Measurements from ENCODE around the gene SAMD15.
A peak's percentile ranks its signal among the peaks of the same experiment; 100 is the strongest.
"Not testable (repeated sequence)": the region's sequence is repeated elsewhere in the genome, so short reads cannot be mapped to it uniquely, and the experiment has no call there.

SAMD15 gene

GRCh38 chr14:77375973-77376770, 1.0 kb upstream of the SAMD15 start:
- DNase-seq (ENCODE audit: low read depth in 2 of 2): peak; percentile 12 to 25

GRCh38 chr14:77377502-77377844, 294 bp downstream of the SAMD15 start:
- no peak for DNase-seq (ENCODE audit: low read depth in 2 of 2)

DNA sequence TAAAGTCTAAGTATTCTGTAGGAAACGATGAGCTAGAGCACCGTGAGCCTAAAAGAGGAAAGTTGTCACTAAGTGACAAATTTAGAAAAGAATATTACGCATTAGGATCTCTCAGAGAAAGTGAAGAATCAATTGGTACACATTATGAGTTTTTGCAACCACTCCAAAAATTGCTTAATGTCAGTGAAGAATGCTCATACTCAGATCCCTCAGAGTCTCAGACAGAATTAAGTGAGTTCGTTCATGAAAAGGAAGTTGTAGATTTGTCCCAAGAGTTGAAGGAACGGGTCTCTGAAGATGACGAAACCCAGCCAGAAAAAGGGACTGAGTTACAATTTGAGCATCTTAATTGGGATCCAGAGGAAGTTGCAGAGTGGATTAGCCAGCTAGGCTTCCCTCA, 1.5 kb downstream of the SAMD15 start:
- no peak for DNase-seq (ENCODE audit: low read depth in 2 of 2)

GRCh38 chr14:77390188-77390587, 13.0 kb downstream of the SAMD15 start:
- DNase-seq (ENCODE audit: low read depth in 2 of 2): no peak

DNA sequence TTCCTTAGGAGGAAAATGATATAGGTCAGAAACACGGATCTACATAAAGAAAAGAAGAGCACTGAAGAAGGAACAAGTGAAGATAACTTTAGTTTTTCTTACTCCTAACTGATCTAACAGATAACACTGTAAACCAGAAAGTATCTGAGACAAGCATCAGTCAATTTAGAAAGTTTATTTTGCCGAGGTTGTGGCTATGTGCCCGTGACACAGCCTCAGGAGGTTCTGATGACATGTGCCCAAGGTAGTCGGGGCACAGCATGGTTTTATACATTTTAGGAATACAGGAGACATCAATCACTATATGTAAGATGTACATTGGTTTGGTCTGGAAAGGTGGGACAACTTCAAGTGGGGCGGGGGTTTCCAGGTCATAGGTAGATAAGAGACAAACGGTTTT, 23.0 kb downstream of the SAMD15 start:
- no peak for DNase-seq (ENCODE audit: low read depth in 2 of 2)

- DNase-seq (ENCODE audit: low read depth in 2 of 2): no peak
Observed at GRCh38 chr14:77403768-77404167, 26.6 kb downstream of the SAMD15 start.

GRCh38 chr14:77406086-77406485, 28.9 kb downstream of the SAMD15 start:
- no peak for DNase-seq (ENCODE audit: low read depth in 2 of 2)

DNA sequence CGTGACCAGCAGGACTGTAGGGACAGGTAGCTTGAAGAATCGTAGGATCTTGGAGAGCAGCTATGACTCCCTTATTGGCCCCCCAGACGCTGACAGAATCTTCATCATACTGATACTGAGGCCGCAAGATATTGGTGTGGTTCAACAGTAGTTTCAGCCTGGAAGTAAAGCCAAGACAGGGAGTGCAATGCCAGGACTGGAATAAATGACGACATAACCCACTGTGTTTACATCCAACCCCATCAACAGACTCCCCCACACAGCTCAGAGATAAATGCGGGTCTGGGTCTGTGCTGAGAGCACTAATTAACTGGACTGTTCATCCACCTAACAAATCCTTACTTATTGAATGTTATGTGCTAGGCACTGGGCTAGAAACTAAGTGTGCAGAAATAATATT, 29.5 kb downstream of the SAMD15 start:
- no peak for DNase-seq (ENCODE audit: low read depth in 2 of 2)

GRCh38 chr14:77407158-77407557, 30.0 kb downstream of the SAMD15 start:
- DNase-seq (ENCODE audit: low read depth in 2 of 2): no peak

DNA sequence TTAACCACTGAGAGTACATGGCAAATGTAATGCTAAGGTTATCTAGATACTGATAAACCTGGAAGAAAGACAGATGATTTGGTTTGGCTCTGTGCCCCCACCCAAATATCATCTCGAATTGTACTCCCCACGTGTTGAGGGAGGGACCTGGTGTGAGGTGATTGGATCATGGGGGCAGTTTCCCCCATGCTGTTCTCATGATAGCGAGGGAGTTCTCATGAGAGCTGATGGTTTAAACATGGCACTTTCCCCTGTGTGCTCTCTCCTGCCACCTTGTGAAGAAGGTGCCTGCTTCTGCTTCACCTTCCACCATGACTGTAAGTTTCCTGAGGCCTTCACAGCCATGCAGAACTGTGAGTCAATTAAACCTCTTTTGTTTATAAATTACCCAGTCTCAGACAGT, 32.0 kb downstream of the SAMD15 start:
- DNase-seq (ENCODE audit: low read depth in 2 of 2): no peak

GRCh38 chr14:77415403-77416030, 38.3 kb downstream of the SAMD15 start:
- DNase-seq (ENCODE audit: low read depth in 2 of 2): not testable (repeated sequence)

GRCh38 chr14:77416098-77416497, 38.9 kb downstream of the SAMD15 start:
- DNase-seq (ENCODE audit: low read depth in 2 of 2): not testable (repeated sequence)

DNA sequence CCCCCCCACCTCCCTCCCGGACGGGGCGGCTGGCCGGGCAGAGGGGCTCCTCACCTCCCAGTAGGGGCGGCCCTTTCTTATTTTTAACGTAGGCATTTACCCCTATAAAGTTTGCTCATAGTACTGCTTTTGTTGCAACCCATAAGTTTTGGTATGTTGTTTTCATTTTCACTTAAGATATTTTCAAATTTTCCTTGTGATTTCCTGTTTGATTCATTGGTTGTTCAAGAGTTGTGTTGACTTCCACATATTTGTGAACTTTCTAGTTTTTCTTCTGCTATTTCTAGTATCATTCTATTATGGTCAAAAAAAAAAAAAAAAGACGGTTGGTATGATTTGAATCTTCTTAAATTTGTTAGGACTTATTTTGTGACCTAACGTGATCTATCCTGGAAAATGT, 39.7 kb downstream of the SAMD15 start:
- no peak for DNase-seq (ENCODE audit: low read depth in 2 of 2)

- no peak for DNase-seq (ENCODE audit: low read depth in 2 of 2)
Observed at GRCh38 chr14:77421201-77421600, 44.0 kb downstream of the SAMD15 start.

GRCh38 chr14:77423423-77423822, 46.2 kb downstream of the SAMD15 start, which contains the start of gene NOXRED1:
NOXRED1 (minus strand) TSS chr14:77423523; CDS start chr14:77422889, 634 bp downstream.
- DNase-seq (ENCODE audit: low read depth in 2 of 2): no peak

- no peak for DNase-seq (ENCODE audit: low read depth in 2 of 2)
Observed at GRCh38 chr14:77424862-77425261, 47.7 kb downstream of the SAMD15 start.

DNA sequence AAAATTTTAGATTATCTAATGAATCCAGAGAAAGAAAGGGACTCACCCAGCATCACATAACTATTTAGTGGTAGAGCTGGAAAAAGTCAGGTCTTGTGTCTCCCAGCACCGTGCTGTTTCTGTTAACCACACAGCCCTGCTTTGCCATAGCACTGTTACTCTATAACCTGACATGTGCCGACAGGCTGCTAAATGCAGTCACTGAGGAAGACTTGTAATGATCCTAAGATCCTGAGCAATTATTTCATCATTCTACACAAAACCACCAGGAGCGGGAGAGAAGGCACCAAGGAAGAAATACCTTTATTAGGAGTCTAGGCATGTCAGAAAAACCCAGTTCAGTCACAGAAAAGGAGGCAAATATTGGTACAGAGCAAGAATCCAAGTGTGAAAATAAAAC, 49.2 kb downstream of the SAMD15 start:
- no peak for DNase-seq (ENCODE audit: low read depth in 2 of 2)

DNA sequence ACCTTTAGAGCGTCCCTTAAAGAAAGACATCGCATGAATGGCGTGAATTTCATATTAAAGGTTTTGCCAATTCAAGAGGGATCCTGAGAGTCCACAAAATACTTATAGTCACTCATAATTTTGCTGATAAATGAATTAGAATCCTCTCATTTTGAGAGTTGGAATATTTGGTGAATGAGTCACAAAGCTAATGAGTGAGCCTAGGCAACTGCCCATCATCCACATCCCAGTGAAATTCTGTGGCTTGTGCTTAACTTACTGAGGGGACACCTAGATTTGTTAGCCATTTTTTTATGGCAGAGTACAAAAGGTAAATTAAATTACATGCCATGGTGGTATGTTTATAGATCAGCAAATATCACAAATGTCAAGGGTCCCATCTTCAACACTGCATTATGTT, 58.9 kb downstream of the SAMD15 start:
- no peak for DNase-seq (ENCODE audit: low read depth in 2 of 2)

GRCh38 chr14:77438596-77438995, 61.4 kb downstream of the SAMD15 start:
- DNase-seq (ENCODE audit: low read depth in 2 of 2): no peak

- DNase-seq (ENCODE audit: low read depth in 2 of 2): no peak
Observed at GRCh38 chr14:77439861-77440260, 62.7 kb downstream of the SAMD15 start.

All from stimulated activated CD4-positive, alpha-beta T cell treated with anti-CD3 and anti-CD28 coated beads, Interleukin-1b, Interleukin-23, amount 100 ng/mL, for 4 hours (primary cell).